ENCODE data around the gene TSEN54.

Gene TSEN54

DNA sequence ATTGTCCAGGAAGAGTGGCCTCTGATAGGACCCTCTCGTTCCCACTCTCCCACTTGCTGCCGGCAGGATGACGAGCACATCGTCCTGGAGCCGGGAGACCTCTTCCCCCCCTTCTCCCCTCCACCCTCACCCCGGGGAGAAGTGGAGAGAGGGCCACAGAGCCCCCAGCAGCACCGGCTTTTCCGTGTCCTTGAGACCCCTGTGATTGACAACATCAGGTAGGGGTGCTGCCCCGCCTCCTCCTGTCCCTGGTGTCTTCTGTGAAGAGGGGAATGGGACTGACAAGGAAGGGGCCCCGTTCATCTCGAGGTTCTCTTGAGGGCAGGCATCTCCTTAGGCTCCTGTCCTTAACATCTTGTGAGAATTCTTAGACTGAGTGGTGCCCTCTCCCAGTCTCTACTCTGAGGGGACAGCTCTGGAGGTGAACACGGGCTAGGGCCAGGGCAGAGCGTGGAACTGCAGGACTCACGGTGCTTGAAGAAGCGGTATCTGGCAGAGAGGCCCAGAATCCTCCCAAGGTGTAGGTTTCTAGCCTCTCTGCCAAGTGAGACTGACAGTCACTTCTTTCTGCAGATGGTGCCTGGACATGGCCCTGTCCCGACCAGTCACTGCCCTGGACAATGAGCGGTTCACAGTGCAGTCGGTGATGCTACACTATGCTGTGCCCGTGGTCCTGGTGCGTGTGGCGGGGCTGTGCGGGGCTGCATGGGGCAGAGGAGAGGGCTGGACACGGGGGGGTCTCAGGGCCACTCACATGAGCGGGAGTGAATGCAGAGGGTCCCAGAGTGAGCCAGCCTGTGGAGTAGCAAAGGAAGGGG, 27.4 kb upstream of the TSEN54 start:
- no peak for DNase-seq (ENCODE audit: low spot score)

DNA sequence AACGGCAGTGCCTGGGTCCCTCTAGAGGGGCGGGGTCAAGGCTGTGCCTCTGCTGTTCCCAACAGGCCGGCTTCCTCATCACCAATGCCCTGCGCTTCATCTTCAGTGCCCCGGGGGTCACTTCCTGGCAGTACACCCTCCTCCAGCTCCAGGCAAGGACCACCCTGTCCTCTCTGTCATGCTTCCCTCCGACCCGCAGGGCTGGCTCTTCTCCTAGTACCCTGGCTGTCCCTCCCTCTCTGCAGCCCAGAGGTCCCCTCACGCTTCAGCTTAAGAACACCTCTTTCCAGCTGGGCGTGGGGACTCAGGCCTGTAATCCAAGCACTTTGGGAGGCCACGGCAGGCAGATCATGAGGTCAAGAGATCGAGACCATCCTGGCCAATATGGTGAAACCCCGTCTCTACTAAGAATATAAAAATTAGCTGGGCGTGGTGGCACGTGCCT, 26.8 kb upstream of the TSEN54 start:
- DNase-seq (ENCODE audit: low spot score) = no peak

DNA sequence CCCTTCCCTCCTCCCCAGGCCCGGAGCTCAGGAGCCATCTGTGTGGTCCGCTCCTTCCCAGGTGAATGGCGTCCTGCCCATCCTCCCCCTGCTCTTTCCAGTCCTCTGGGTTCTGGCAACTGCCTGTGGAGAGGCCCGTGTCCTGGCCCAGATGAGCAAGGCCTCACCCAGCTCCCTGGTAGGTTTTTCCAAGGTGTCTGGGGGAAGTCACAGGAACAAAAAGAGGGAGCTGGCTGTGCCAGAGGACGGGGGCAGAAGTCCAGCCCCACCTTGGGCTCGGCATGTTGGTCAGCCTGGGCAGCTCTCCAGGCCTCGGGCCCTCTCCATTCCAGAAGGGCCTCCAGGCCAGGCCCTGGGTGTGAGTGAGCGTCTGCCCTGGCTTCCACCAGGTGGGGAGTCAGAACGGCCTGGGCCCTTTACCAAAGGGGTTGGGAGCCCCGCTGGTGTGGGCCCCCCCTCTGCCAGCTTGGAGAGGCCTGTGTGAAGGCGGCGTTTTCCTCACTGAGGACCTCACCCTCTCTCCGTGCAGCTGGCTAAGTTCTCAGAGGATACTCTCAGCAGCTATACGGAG, 26.1 kb upstream of the TSEN54 start:
- DNase-seq (ENCODE audit: low spot score) = no peak

DNA sequence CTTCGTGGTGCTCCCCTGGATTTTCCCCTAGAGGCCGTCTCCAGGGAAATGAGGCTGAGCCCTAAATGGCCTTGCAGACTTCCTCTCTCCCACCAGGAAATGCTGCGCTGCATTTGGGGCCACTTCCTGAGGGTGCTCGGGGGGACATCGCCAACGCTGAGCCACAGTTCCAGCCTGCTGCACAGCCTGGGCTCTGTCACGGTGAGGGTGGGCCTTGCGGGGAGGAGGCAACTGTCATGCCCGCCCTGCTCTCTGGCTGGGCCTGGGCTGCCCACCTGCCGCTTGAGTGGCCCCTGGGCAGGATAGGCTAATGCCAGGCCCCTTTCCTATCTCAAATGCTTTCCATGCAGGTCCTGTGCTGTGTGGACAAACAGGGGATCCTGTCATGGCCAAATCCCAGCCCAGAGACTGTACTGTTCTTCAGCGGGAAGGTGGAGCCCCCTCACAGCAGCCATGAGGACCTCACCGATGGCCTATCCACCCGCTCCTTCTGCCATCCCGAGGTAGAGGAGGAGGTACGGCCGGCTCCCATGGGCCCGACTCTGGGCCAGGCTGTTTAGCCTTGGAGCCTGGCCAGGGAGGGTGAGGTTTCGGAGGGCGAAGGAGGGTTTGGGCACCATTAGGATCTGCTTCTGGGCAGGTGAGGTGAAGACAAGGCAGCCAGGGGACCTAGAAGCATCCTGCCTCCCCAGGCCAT, 25.2 kb upstream of the TSEN54 start:
- DNase-seq (ENCODE audit: low spot score) = no peak

DNA sequence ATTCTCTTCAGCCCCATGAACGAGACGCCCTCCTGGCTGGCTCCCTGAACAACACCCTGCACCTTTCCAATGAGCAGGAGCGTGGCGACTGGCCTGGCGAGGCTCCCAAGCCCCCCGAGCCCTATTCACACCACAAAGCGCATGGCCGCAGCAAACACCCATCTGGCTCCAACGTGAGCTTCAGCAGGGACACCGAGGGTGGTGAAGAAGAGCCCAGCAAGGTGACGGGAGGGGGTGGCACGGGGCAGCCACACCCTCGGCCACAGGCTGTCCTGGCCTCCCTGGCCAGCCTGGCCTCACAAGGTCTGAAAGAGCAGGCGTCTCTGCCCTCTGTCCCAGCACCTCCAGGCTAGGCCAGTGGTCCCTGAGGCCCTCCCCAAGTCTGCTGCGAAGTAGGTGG, 24.6 kb upstream of the TSEN54 start:
- DNase-seq (ENCODE audit: low spot score) = no peak

DNA sequence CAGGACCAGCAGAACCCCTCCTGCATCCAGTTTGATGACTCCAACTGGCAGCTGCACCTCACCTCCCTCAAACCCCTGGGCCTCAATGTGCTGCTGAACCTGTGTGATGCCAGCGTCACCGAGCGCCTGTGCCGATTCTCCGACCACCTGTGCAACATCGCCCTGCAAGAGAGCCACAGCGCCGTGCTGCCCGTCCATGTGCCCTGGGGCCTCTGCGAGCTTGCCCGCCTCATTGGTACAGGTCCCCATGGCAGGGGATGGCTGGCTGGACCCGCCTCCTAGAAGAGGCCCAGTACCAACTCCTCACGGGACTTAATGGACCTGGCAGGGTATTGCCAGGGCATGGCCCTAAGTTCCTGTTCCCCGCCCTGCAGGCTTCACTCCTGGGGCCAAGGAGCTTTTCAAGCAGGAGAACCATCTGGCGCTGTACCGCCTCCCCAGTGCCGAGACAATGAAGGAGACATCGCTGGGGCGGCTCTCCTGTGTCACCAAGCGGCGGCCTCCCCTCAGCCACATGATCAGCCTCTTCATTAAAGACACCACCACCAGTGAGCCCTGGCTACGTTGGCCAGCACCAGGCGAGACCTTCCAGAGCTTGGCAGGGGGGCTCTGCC, 23.7 kb upstream of the TSEN54 start:
- no peak for DNase-seq (ENCODE audit: low spot score)

DNA sequence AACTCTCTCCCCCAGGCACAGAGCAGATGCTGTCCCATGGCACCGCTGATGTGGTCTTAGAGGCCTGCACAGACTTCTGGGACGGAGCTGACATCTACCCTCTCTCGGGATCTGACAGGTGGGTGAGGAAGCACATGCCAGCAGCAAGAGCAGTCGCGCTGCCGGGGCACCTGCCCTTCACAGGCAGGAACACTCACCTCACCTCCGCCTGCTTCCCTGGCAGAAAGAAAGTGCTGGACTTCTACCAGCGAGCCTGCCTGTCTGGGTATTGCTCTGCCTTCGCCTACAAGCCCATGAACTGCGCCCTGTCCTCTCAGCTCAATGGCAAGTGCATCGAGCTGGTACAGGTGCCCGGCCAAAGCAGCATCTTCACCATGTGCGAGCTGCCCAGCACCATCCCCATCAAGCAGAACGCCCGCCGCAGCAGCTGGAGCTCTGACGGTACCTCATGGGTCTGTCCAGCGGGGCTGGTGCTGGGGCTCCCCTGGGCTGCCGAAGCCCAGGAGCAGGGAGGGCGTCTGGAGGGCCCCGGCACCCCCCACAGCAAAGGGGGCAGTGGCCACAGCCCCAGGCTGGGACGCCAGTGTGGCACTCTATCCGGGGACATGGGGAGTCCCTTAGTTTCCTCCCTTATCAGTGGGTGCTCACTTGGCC, 22.7 kb upstream of the TSEN54 start:
- no peak for DNase-seq (ENCODE audit: low spot score)

DNA sequence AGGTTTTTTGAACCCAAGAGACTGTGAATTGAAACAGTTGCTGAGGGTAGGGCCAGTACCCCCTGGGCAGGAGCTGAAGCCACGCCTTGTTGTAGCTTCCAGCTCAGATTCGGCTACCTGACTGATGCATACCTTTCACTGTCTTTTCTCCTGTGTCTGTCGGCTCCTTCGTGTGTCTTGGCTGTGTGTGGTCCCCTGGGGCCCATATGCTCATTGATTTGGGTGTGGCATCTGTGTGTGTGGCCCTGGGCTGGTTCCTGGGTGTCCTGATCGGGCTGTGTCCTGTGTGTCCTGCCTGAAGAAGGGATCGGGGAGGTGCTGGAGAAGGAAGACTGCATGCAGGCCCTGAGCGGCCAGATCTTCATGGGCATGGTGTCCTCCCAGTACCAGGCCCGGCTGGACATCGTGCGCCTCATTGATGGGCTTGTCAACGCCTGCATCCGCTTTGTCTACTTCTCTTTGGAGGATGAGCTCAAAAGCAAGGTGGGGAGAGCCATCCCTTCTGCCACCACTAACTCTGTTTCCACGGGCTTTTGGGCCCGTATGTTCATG, 21.9 kb upstream of the TSEN54 start:
- no peak for DNase-seq (ENCODE audit: low spot score)

DNA sequence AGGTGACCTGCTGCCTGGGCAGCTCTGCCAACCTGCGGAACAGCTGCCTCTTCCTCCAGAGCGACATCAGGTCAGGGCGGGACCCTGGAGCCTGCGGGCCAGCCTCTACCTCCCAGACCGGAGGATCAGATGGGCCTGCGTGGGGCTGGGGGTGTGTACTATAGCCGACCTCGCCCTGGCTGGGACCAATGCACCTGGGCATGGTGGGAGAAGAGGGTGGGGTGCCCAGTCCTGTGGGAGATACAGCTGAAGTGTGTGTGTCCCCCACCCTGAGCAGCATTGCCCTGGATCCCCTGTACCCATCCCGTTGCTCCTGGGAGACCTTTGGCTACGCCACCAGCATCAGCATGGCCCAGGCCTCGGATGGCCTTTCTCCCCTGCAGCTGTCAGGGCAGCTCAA, 20.3 kb upstream of the TSEN54 start:
- no peak for DNase-seq (ENCODE audit: low spot score)

DNA sequence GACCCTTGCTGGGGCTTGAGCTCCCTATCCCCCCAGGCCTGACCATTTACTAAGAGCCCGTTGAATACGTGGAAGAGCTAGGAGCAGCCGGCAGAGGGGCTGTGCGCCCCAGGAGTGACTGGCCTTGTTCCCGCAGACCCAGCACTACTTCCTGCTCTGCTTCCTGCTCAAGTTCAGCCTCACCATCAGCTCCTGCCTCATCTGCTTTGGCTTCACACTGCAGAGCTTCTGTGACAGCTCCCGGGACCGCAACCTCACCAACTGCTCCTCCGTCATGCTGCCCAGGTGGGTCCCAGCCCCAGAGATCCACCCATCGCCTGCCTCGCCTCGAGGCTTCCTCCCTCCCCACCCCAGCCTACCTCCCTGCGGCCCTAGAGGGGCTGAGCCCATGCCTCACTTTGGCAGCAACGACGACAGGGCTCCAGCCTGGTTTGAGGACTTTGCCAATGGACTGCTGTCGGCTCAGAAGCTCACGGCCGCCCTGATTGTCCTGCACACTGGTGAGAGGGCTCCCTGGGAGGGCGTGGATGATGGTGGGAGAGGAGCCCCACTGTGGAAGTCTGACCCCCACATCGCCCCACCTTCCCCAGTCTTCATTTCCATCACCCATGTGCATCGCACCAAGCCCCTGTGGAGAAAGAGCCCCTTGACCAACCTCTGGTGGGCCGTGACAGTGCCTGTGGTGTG, 18.1 kb upstream of the TSEN54 start:
- DNase-seq (ENCODE audit: low spot score) = no peak

DNA sequence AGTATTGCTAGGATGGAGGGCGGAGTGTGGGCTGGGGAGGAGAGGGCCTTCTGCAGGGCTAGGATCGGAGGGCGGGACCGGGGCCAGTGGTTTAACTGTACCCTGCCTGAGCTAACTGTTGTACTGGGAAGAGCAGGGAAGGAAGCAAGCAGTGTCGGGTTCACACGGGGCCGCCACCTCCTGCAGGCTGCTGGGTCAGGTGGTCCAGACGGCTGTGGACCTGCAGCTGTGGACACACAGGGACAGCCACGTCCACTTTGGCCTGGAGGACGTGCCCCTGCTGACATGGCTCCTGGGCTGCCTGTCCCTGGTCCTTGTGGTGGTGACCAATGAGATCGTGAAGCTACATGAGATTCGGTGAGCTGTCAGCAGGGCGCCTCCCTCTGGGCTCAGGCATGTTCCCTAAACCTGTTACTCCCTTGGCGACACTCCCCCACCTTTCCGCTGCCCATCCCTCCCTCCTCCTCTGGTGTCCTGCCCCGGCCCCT, 17.6 kb upstream of the TSEN54 start:
- peak; percentile 73 for DNase-seq (ENCODE audit: low spot score)

DNA sequence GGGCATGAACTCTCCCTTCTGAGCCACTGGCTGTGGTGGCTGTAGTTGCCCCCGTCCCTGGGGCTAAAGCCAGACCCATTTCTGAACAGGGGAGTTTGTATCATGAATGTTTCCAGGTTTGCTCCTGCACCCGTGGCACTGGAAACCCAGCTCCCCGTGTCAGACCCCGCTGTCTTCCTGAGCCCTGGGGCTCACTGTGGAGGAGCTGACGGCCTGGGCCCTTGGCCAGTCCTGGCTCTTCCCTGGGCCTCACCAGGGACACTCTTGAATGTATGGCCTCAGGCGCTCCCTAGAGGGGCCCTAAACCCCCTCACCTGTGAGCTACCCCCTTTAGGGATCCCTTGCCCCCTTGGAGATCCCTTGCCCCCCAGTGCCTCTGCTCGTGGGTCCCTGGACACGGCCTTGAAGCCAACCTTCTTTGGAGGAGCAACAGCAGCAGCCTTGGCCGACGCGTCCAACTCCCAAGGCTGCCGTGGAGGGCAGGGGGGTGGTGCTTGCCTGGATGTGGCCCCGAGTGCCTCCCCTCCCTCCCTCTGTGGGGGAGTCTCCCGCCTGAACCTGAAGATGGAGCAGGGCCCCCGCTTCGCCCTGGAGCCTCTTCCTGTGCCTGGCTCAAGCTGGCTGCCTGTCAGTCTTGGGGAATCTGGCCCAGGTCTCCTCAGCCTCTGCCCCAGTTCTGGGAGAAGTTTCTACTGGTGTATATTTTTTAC, 16.9 kb upstream of the TSEN54 start:
- no peak for DNase-seq (ENCODE audit: low spot score)

DNA sequence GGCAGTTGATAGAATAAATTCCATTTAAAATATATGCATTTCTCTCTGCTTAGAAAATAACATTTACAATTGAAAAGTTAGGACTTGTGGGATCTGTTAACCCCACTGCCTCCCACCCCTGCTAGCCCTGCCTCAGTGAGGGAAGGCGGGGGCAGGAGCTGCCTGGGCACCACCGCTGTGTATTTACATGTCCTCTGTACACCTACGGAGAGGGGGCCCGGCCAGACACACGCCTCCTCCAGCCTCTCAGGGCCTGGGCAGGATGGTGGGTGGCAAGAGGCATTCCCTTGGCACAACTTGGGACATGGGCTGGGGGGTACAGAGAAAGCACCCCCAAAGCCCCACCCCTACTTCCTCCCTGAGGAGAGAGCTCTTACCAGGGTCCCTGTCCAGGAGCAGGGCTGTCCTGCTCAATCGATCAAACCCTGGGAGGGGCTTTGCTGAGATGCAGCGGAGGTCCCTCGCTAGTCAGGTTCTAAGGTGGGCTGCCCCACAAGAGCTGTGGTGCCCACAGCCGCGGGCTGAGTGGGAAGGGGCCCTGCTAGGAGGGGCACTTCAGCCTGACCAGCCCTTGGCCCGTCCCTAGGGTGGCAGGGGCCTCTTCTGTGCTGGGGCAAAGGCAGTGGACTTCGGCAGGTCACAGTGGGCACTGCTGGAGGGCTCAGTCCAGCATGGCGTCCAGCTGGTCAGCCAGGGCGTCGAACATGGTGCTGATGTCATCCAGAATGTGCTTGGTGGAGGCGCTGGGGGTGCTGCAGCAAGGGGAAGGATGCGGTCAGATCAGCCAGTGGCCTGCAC, 15.7 kb upstream of the TSEN54 start:
- DNase-seq (ENCODE audit: low spot score) = no peak

DNA sequence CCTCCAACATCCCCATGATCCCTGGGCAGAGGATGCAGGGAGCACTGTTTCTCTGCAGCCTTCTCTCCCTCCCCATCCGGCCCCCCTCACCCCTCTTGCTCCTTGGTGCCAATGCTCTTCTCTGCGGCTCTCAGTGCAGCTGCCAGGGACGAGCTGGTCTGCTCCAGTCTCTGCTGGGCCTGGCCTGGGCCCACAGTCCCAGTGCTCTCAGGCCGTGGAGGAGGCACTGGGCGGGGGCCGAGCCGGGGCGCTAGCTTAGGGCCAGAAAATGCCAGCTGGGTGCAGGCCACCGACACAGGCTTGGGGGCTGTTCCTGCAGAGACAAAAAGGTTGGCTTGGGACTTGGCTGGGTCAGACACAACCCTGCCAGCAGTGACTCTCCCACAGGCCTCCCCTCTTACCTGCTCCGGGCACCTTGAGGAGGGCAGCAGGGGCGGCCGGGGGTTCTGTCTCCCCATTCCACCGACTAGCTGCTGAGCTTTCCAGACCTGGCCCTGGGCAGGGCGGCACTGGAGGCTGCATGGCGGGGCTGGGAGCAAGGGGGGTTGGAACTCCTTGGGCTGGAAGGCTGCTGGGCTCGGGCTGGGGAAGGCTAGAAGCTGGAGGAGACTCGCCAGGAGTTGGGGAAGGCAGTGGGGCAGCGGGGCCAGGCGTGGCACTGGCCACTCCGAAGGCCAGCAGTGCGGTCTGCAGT, 14.8 kb upstream of the TSEN54 start:
- DNase-seq (ENCODE audit: low spot score) = no peak

DNA sequence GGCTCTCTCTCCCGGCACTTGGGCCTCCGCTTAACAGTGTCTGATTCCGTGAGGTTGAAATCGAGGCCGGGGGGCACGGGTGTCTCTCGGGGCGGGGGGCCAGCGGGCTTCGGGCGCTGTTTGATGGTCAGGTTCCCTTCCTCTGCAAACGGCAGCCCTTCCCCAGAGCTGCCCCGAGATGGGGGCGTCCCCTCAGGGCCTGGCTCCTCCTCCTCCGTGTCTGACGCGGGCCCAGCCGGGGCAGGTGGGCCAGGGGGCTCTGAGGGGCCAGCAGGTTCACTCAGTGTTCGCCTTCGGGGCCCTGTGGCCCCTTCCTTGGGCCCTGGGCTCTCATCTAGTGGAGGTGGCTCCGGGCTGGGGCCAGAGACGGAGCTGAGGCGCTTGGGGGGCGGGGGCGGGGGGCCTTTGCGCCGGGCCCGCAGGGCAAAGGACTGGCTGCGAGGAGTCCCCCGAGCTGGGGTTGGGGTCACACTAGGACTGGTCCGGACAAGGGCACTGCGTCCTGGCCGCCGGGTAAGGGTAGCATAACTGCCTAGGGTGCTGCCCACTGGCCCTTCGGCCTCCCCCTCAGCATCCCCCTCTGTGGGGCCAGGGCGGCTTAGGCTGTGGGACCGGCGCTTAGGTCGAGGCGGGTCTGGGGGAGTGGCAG, 14.1 kb upstream of the TSEN54 start:
- DNase-seq (ENCODE audit: low spot score) = no peak

DNA sequence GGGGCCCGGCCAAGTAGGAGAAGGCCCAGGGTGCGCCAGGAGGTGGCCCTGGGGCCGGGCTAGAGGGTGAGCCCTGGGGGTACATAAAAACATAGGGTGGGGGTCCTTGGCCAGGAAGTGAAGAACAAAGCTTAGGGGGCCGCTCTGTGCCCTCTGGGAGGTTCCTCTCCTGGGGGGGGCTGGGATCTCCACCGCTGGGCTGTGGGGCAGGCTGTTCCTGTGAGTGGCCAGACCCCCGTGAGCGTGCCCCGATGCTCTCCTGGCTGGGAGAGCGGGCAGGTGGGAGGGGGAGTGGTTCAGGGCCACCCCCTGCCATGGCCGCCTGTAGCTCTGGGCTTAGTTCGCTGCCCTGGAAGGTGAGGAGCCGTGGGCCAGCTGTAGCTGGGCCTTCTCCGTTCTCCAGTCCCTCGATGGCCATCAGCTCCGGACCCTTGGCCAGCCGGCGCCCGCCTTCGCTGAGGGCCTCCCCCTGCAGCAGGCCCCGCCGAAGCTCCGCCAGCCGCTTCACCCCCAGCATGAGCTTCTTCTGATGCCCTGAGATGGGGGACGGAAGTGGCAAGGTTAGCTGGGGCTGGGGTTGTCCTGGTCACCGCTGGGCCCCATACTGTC, 13.5 kb upstream of the TSEN54 start:
- DNase-seq (ENCODE audit: low spot score) = no peak

DNA sequence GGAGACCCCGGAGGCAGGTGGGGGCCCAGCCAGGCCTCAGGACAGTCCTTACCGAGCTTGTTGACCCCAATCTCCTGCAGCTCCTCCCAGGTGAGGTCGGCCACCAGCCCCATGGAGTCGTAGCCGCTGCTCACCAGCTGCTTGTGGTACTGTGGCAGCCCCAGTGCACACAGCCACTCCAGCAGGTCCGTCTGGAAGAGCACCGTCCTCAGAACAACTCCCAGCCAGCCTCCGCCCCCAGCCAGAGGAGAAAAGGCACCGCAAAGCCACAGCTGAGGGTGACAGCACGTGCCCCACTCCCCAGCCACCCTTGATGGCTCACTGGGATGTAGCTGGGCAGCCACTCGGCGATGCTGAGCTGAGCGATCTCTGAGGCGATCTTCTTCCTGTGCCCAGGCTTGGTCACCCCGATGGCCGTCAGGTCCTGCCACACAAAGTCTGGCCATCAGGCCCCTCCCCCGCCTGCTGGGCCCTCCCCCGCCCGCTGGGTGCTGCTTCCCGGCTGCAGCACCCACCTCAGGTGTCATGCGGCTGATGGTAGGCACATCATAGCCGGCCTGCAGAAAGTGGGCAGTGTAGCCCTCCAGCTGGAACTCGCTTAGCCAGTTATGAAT, 12.9 kb upstream of the TSEN54 start:
- DNase-seq (ENCODE audit: low spot score) = no peak

DNA sequence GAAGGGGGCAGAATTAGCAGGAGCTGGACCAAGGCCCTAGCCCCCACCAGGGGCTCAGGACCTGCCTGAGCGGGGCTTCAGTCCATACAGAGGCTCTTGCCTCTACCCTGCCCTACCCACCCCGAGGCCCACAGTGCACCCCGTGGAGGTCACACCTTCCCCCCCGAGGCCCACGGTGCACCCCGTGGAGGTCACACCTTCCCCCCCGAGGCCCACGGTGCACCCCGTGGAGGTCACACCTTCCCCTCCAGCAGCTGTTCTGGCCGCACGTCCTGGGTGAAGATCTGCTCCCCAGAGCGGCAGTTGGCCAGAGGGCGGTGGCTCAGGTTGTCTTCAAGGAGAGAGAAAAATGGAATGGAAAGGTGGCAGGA, 12.4 kb upstream of the TSEN54 start:
- no peak for DNase-seq (ENCODE audit: low spot score)

Measured in iPS-NIHi11 (cell line).